ENCODE results near the gene NPAS4. TPM values are rescaled to one million over a fixed set of nuclear protein-coding genes. Genes with fewer than 3 reads are reported as not detected.

The NPAS4 gene
- polyA plus RNA-seq, 1 of the 3 experiments (the other 2 are of a cell fraction): 0.03 TPM

- Histone ChIP-seq H3K9me2 (no peaks in the 10 kb centered on the region), H2AFZ (ENCODE audit: low read depth) (no peak overlapping the region), H3K79me2 (ENCODE audit: insufficient read depth) (no peaks in the 10 kb centered on the region), H4K20me1 (ENCODE audit: insufficient read depth) (no peaks in the 10 kb centered on the region), H3K36me3 (replicated peaks in 1 of 2; ENCODE audit: control insufficient read depth in 1 of 2, insufficient read depth in 2 of 2, low read length in 1 of 2) (peaks cover 6 to 23% of the 10 kb centered on the region in 2 experiments), H3K9ac (no peak overlapping the region), H3K4me2 (no peak overlapping the region), H3K27me3 (ENCODE audit: insufficient read depth) (no peaks in the 10 kb centered on the region), H3K4me1 (ENCODE audit: control insufficient read depth in 1 of 2, insufficient read depth in 2 of 2, low read depth in 1 of 2, low read length in 1 of 2) (peaks cover 0 to under 1% of the 10 kb centered on the region in 2 experiments; a peak in 1 of 4 replicates), H3K9me3 (no peaks in the 10 kb centered on the region), H3K4me3 (ENCODE audit: low read depth in 2 of 2, low read length in 1 of 2) (no peak overlapping the region), H3K27ac (ENCODE audit: low read depth in 2 of 2, low read length in 1 of 2) (no peak overlapping the region), H3F3A (replicated peaks; ENCODE audit: insufficient read depth) (no peaks in the 10 kb centered on the region)
- no peak for TF ChIP-seq NRF1 (IDR thresholded peaks at IDR 0.05; ENCODE audit: low read depth, low read length)
- no peak for TF ChIP-seq FOXM1 (IDR thresholded peaks at IDR 0.05; ENCODE audit: low read depth)
- TF ChIP-seq ELF1 (IDR thresholded peaks at IDR 0.05): no peak
- no peak for TF ChIP-seq TAF1 (IDR thresholded peaks at IDR 0.05; ENCODE audit: borderline replicate concordance, low read depth, low read length)
- DNase-seq: no peak
- 93% methylated on average over 11 of the region's 11 CpGs for WGBS (ENCODE audit: low lambda C conversion rate)
- ChIA-PET POLR2A (no interaction called here), CTCF (interaction anchor here (2.5 kb wide), 1 partner anchor 87 kb away, joined by 7 read pairs; no protein-coding TSS in a partner anchor)
Observed at GRCh38 chr11:66473167-66473566, 52.3 kb downstream of the NPAS4 start.

- no peak for DNase-seq
- 92% methylated on average over 6 of the region's 20 CpGs for WGBS (ENCODE audit: low lambda C conversion rate)
- Histone ChIP-seq H3K9ac (no peak overlapping the region), H3K27ac (ENCODE audit: low read depth in 2 of 2, low read length in 1 of 2) (no peak overlapping the region), H3K79me2 (ENCODE audit: insufficient read depth) (peaks cover 6% of the 10 kb centered on the region; the same call in 1 of the 2 replicates), H3K36me3 (replicated peaks in 1 of 2; ENCODE audit: control insufficient read depth in 1 of 2, insufficient read depth in 2 of 2, low read length in 1 of 2) (peaks cover 6 to 23% of the 10 kb centered on the region in 2 experiments), H4K20me1 (ENCODE audit: insufficient read depth) (no peaks in the 10 kb centered on the region), H3K4me2 (no peak overlapping the region), H3K9me3 (no peaks in the 10 kb centered on the region), H3K27me3 (ENCODE audit: insufficient read depth) (no peaks in the 10 kb centered on the region), H3K4me1 (ENCODE audit: control insufficient read depth in 1 of 2, insufficient read depth in 2 of 2, low read depth in 1 of 2, low read length in 1 of 2) (peaks cover 0 to 6% of the 10 kb centered on the region in 2 experiments; a peak in 2 of 4 replicates), H3K4me3 (ENCODE audit: low read depth in 2 of 2, low read length in 1 of 2) (no peak overlapping the region), H3F3A (replicated peaks; ENCODE audit: insufficient read depth) (no peaks in the 10 kb centered on the region), H3K9me2 (no peaks in the 10 kb centered on the region), H2AFZ (ENCODE audit: low read depth) (no peak overlapping the region)
- ChIA-PET POLR2A (no interaction called here), CTCF (interaction anchor here (2.5 kb wide), 1 partner anchor 87 kb away, joined by 7 read pairs; no protein-coding TSS in a partner anchor)
- TF ChIP-seq YY1 (IDR thresholded peaks at IDR 0.05; ENCODE audit: low read depth) (no peak), USF2 (IDR thresholded peaks at IDR 0.05; ENCODE audit: borderline replicate concordance, low read depth, low read length) (no peak), TEAD4 (IDR thresholded peaks at IDR 0.05; ENCODE audit: borderline replicate concordance, insufficient read depth) (no peak), SMC3 (IDR thresholded peaks at IDR 0.05; ENCODE audit: low read depth, low read length) (no peak), EZH2phosphoT487 (IDR thresholded peaks at IDR 0.05; ENCODE audit: borderline replicate concordance, low read depth) (no peak)
Observed at GRCh38 chr11:66473608-66474515, 53.0 kb downstream of the NPAS4 start.

Data from SK-N-SH (cell line).